Ectodermal cell (in vitro differentiated cells): ENCODE data around the gene LENG8. TPM values are rescaled to one million over a fixed set of nuclear protein-coding genes. Genes with fewer than 3 reads are reported as not detected.

Experiments
- H3K27ac ChIP-seq: 2 replicates; pipeline ENCODE4 v1.7.0; 2013; ENCODE audit warnings: mild to moderate bottlenecking, low read depth, low read length; ENCODE audit not compliant: insufficient read depth, poor library complexity, severe bottlenecking
- H3K27me3 ChIP-seq: 2 replicates; pipeline ENCODE4 v1.7.0; 2013; ENCODE audit warnings: mild to moderate bottlenecking, low read length; ENCODE audit not compliant: insufficient read depth, control insufficient read depth, poor library complexity, severe bottlenecking
- H3K36me3 ChIP-seq: one replicate; pipeline ENCODE4 v1.7.0; 2013; ENCODE audit warnings: low read length; ENCODE audit not compliant: control insufficient read depth, insufficient read depth
- H3K4me1 ChIP-seq: one replicate; pipeline ENCODE4 v1.7.0; 2013; ENCODE audit warnings: low read length; ENCODE audit not compliant: control insufficient read depth, insufficient read depth
- H3K4me3 ChIP-seq: 2 replicates; pipeline ENCODE4 v1.7.0; 2013; ENCODE audit warnings: low read depth, low read length, control low read depth; ENCODE audit not compliant: insufficient read depth
- H3K9me3 ChIP-seq: 2 replicates; pipeline ENCODE4 v1.7.0; 2013; ENCODE audit warnings: mild to moderate bottlenecking, low read length, moderate library complexity; ENCODE audit not compliant: control insufficient read depth
- WGBS, 2 experiments: methylation state at CpG; one replicate each; pipeline ENCODE4 v1.1.7; 2013; ENCODE audit warnings: missing lambda C conversion rate in 2 of 2; 5-methylcytosine and 5-hydroxymethylcytosine counted together
- polyA plus RNA-seq, 4 experiments: library from polyadenylated mRNA; stranded (reverse); fragments of 50-300 nt; gene quantifications; one replicate each; pipeline ENCODE4 v1.2.3, GENCODE V29; 2013

LENG8 gene
- 199 TPM for polyA plus RNA-seq (2013, experiment 1 of 4)
- polyA plus RNA-seq (2013, experiment 2 of 4), result 172 TPM
- 134 TPM for polyA plus RNA-seq (2013, experiment 3 of 4)
- 165 TPM for polyA plus RNA-seq (2013, experiment 4 of 4)

- no peaks in the 10 kb centered on the region for H3K27me3 ChIP-seq
- 0% methylated on average over 96 of the region's 96 CpGs for WGBS, 2 experiments
- H3K9me3 ChIP-seq, result no peaks in the 10 kb centered on the region
- H3K27ac ChIP-seq, result peak within 1 kb of the TSS; percentile 96
- H3K4me1 ChIP-seq, result peaks cover 8% of the 10 kb centered on the region
- peaks cover 31% of the 10 kb centered on the region for H3K36me3 ChIP-seq
- H3K4me3 ChIP-seq, result peak within 1 kb of the TSS; percentile 66
Measured at GRCh38 chr19:54448774-54449700, at the start of gene LENG8. Gene LENG8 (plus strand): TSS chr19:54449199. CDS start chr19:54451345, 2,146 bp downstream.

GRCh38 chr19:54400913-54401312, 48.1 kb upstream of the LENG8 start:
- 90 to 95% methylated on average over 4 to 5 of the region's 6 CpGs for WGBS, 2 experiments

GRCh38 chr19:54403054-54403453, 45.9 kb upstream of the LENG8 start:
- no peak overlapping the region for H3K27ac ChIP-seq
- 89 to 93% methylated on average over 8 of the region's 8 CpGs for WGBS, 2 experiments
- no peak overlapping the region for H3K4me3 ChIP-seq

More at GRCh38 chr19:54400913-54401312, 48.1 kb upstream of the LENG8 start:
- H3K27me3 ChIP-seq, result no peaks in the 10 kb centered on the region
- no peak overlapping the region for H3K4me3 ChIP-seq
- no peaks in the 10 kb centered on the region for H3K4me1 ChIP-seq
- H3K36me3 ChIP-seq, result no peaks in the 10 kb centered on the region
- H3K27ac ChIP-seq, result no peak overlapping the region
- H3K9me3 ChIP-seq, result no peaks in the 10 kb centered on the region

GRCh38 chr19:54405628-54406027, 43.4 kb upstream of the LENG8 start:
- no peaks in the 10 kb centered on the region for H3K9me3 ChIP-seq
- H3K4me3 ChIP-seq, result no peak overlapping the region
- H3K36me3 ChIP-seq, result no peaks in the 10 kb centered on the region
- no peaks in the 10 kb centered on the region for H3K4me1 ChIP-seq
- H3K27me3 ChIP-seq, result no peaks in the 10 kb centered on the region
- H3K27ac ChIP-seq, result no peak overlapping the region

More at GRCh38 chr19:54403054-54403453, 45.9 kb upstream of the LENG8 start:
- Histone ChIP-seq H3K4me1 (no peaks in the 10 kb centered on the region), H3K36me3 (no peaks in the 10 kb centered on the region), H3K27me3 (no peaks in the 10 kb centered on the region), H3K9me3 (no peaks in the 10 kb centered on the region)

- no peaks in the 10 kb centered on the region for H3K36me3 ChIP-seq
- H3K27me3 ChIP-seq, result no peaks in the 10 kb centered on the region
- WGBS, 2 experiments, result 87% methylated on average over 7 of the region's 7 CpGs
- no peaks in the 10 kb centered on the region for H3K9me3 ChIP-seq
- H3K4me3 ChIP-seq, result no peak overlapping the region
- no peaks in the 10 kb centered on the region for H3K4me1 ChIP-seq
- H3K27ac ChIP-seq, result no peak overlapping the region
Measured at GRCh38 chr19:54407780-54408179, 41.2 kb upstream of the LENG8 start.

- no peaks in the 10 kb centered on the region for H3K36me3 ChIP-seq
- H3K4me3 ChIP-seq, result no peak overlapping the region
- H3K27me3 ChIP-seq, result no peaks in the 10 kb centered on the region
- no peaks in the 10 kb centered on the region for H3K4me1 ChIP-seq
- no peaks in the 10 kb centered on the region for H3K9me3 ChIP-seq
- WGBS, 2 experiments, result 91% methylated on average over 9 of the region's 9 CpGs
- H3K27ac ChIP-seq, result no peak overlapping the region
Measured at GRCh38 chr19:54408456-54409026, 40.5 kb upstream of the LENG8 start.

- no peaks in the 10 kb centered on the region for H3K9me3 ChIP-seq
- peaks cover 15% of the 10 kb centered on the region for H3K27me3 ChIP-seq
- H3K36me3 ChIP-seq, result no peaks in the 10 kb centered on the region
- no peaks in the 10 kb centered on the region for H3K4me1 ChIP-seq
- no peak overlapping the region for H3K4me3 ChIP-seq
- H3K27ac ChIP-seq, result no peak overlapping the region
Measured at GRCh38 chr19:54411033-54411432, 38.0 kb upstream of the LENG8 start.

- Histone ChIP-seq H3K27me3 (peaks cover 15% of the 10 kb centered on the region), H3K9me3 (no peaks in the 10 kb centered on the region), H3K4me1 (peaks cover 13% of the 10 kb centered on the region), H3K4me3 (no peak overlapping the region), H3K27ac (no peak overlapping the region), H3K36me3 (peaks cover 4% of the 10 kb centered on the region)
- WGBS, 2 experiments, result 80 to 92% methylated on average over 2 to 4 of the region's 4 CpGs
Measured at GRCh38 chr19:54412877-54413276, 36.1 kb upstream of the LENG8 start.

GRCh38 chr19:54414156-54414555, 34.8 kb upstream of the LENG8 start:
- Histone ChIP-seq H3K27me3 (peaks cover 15% of the 10 kb centered on the region), H3K9me3 (no peaks in the 10 kb centered on the region), H3K4me1 (peaks cover 26% of the 10 kb centered on the region), H3K27ac (no peak overlapping the region), H3K36me3 (peaks cover 4% of the 10 kb centered on the region), H3K4me3 (no peak overlapping the region)
- 86 to 93% methylated on average over 4 of the region's 4 CpGs for WGBS, 2 experiments

GRCh38 chr19:54415208-54415900, 33.6 kb upstream of the LENG8 start, which contains the start of gene TTYH1:
Gene TTYH1 (plus strand): TSS chr19:54415464. CDS start chr19:54415553, 89 bp downstream.
- no peak within 1 kb of the TSS for H3K27ac ChIP-seq
- WGBS, 2 experiments, result 1% methylated on average over 60 to 66 of the region's 68 CpGs
- no peaks in the 10 kb centered on the region for H3K9me3 ChIP-seq
- H3K4me1 ChIP-seq, result peaks cover 33% of the 10 kb centered on the region
- peaks cover 4% of the 10 kb centered on the region for H3K36me3 ChIP-seq
- H3K27me3 ChIP-seq, result peaks cover 15% of the 10 kb centered on the region
- H3K4me3 ChIP-seq, result peak within 1 kb of the TSS; percentile 85
